Upper lobe of left lung (tissue), 6 donors: Measurements from ENCODE around the gene HTR2B. TPM values are rescaled to one million over a fixed set of nuclear protein-coding genes. Genes with fewer than 3 reads are reported as not detected.

Experiments used
- ATAC-seq, 2 donors: fragments of 200-7000 bp; cut with Tn5 transposase; one replicate each; pipeline ENCODE4 v1.9.1; 2022; ENCODE audit warnings: mild to moderate bottlenecking in 2 of 2, moderate library complexity in 2 of 2; ENCODE audit not compliant: low FRiP score in 2 of 2
- DNase-seq, 2 donors: peaks; one replicate each; pipeline ENCODE4 v3.0.0-alpha.2; 2019 to 2020
- H3K27ac ChIP-seq, 4 donors: fragments of 200-600 bp; sonication (generic); one replicate each; pipeline ENCODE4 v1.5.1; 2016 to 2019
- H3K27me3 ChIP-seq, 4 donors: fragments of 200-600 bp; sonication (generic); one replicate each; pipeline ENCODE4 v1.5.1; 2017 to 2019
- H3K36me3 ChIP-seq, 4 donors: fragments of 200-600 bp; sonication (generic); one replicate each; pipeline ENCODE4 v1.5.1; 2016 to 2019
- H3K4me1 ChIP-seq, 4 donors: fragments of 200-600 bp; sonication (generic); one replicate each; pipeline ENCODE4 v1.5.1; 2018 to 2019
- H3K4me3 ChIP-seq, 4 donors: fragments of 200-600 bp; sonication (generic); one replicate each; pipeline ENCODE4 v1.5.1; 2017 to 2019; ENCODE audit warnings: mild to moderate bottlenecking in 2 of 4, moderate library complexity in 1 of 4
- H3K9me3 ChIP-seq, 4 donors: fragments of 200-600 bp; sonication (generic); one replicate each; pipeline ENCODE4 v1.5.1; 2018 to 2019
- CTCF ChIP-seq, 6 experiments: fragments of 450-650 bp in 4 of 6; fragments of 200-600 bp in 2 of 6; sonication (generic) in 2 of 6; IDR thresholded peaks; one replicate each; pipeline ENCODE4 v1.5.1; 2016 to 2019; ENCODE audit warnings: antibody characterized with exemption in 6 of 6
- EP300 ChIP-seq, 4 donors: sonication (generic); formaldehyde crosslinking; IDR thresholded peaks; one replicate each; pipeline ENCODE4 v1.5.1; 2017; ENCODE audit warnings: antibody characterized with exemption in 4 of 4, control low read depth in 2 of 4
- POLR2A ChIP-seq, 4 donors: fragments of 450-650 bp; IDR thresholded peaks; one replicate each; pipeline ENCODE4 v1.5.1; 2016 to 2017; ENCODE audit warnings: antibody characterized with exemption in 4 of 4, mild to moderate bottlenecking in 2 of 4
- POLR2AphosphoS5 ChIP-seq, 2 donors: sonication (generic); formaldehyde crosslinking; IDR thresholded peaks; one replicate each; pipeline ENCODE4 v1.5.1; 2017; ENCODE audit warnings: antibody characterized with exemption in 2 of 2
- WGBS, 2 donors: methylation state at CpG; one replicate each; pipeline ENCODE4 v1.1.5; 2017 to 2018; 5-methylcytosine and 5-hydroxymethylcytosine counted together
- total RNA-seq, 6 donors: library from RNA; depleted of rRNA in 4 of 6; stranded (reverse); fragments of >200 nt in 4 of 6; gene quantifications; one replicate each; pipeline versions ENCODE4 v1.1.0 to v1.2.1, GENCODE V29; 2016 to 2021
- donor health status: DM: no; HTN: no; CAD: no; lungs with moderate emphysema.
- donor health status: DM: no; HTN: yes; CAD: no; lungs with severe emphysema.

Gene HTR2B
- total RNA-seq, 6 donors from 2014 or later: 0.15 to 1.0 (median 0.37) TPM; not detected in 1

GRCh38 chr2:231065966-231066365 is 58.9 kb downstream of the HTR2B start:
- Histone ChIP-seq H3K4me1 (no peaks in the 10 kb centered on the region), H3K36me3 (peaks cover 19 to 95% (median 58%) of the 10 kb centered on the region in 4 donors), H3K27ac (no peak overlapping the region), H3K9me3 (no peaks in the 10 kb centered on the region), H3K4me3 (no peak overlapping the region), H3K27me3 (no peaks in the 10 kb centered on the region)
- no peak for DNase-seq
- WGBS, 2 donors: 86 to 97% methylated on average over 1 of the region's 1 CpG
- ATAC-seq: no peak
- no peak for TF ChIP-seq CTCF (IDR thresholded peaks at IDR 0.05)
- TF ChIP-seq EP300 (IDR thresholded peaks at IDR 0.05): no peak
- TF ChIP-seq POLR2AphosphoS5 (IDR thresholded peaks at IDR 0.05): no peak
- TF ChIP-seq POLR2A (IDR thresholded peaks at IDR 0.05): no peak

GRCh38 chr2:231063347-231063746 is 61.5 kb downstream of the HTR2B start:
- no peaks in the 10 kb centered on the region for H3K9me3 ChIP-seq
- H3K4me3 ChIP-seq: no peak overlapping the region
- DNase-seq (no peak), ATAC-seq (no peak)
- H3K36me3 ChIP-seq: peaks cover 12 to 69% (median 52%) of the 10 kb centered on the region in 4 donors
- no peak for TF ChIP-seq CTCF (IDR thresholded peaks at IDR 0.05)
- no peak for TF ChIP-seq POLR2A (IDR thresholded peaks at IDR 0.05)
- TF ChIP-seq EP300 (IDR thresholded peaks at IDR 0.05): no peak
- no peak for TF ChIP-seq POLR2AphosphoS5 (IDR thresholded peaks at IDR 0.05)
- H3K4me1 ChIP-seq: peaks cover 10 to 20% (median 15%) of the 10 kb centered on the region in 4 donors
- H3K27me3 ChIP-seq: no peaks in the 10 kb centered on the region
- no peak overlapping the region for H3K27ac ChIP-seq
- 100% methylated on average over 1 of the region's 1 CpG for WGBS, 2 donors

GRCh38 chr2:231062776-231063175 is 62.1 kb downstream of the HTR2B start:
- WGBS, 2 donors: 77 to 82% methylated on average over 3 of the region's 3 CpGs
- ATAC-seq: no peak
- Histone ChIP-seq H3K4me3 (no peak overlapping the region), H3K9me3 (no peaks in the 10 kb centered on the region), H3K27ac (no peak overlapping the region), H3K36me3 (peaks cover 12 to 63% (median 47%) of the 10 kb centered on the region in 4 donors), H3K4me1 (peaks cover 16 to 25% (median 20%) of the 10 kb centered on the region in 4 donors), H3K27me3 (no peaks in the 10 kb centered on the region)
- no peak for DNase-seq
- TF ChIP-seq CTCF (IDR thresholded peaks at IDR 0.05) (no peak), POLR2AphosphoS5 (IDR thresholded peaks at IDR 0.05) (no peak), EP300 (IDR thresholded peaks at IDR 0.05) (no peak), POLR2A (IDR thresholded peaks at IDR 0.05) (no peak)

GRCh38 chr2:231059756-231060155 is 65.1 kb downstream of the HTR2B start:
- WGBS, 2 donors: 81 to 90% methylated on average over 2 of the region's 2 CpGs
- TF ChIP-seq POLR2AphosphoS5 (IDR thresholded peaks at IDR 0.05) (no peak), EP300 (IDR thresholded peaks at IDR 0.05) (no peak), CTCF (IDR thresholded peaks at IDR 0.05) (no peak), POLR2A (IDR thresholded peaks at IDR 0.05) (no peak)
- no peak overlapping the region for H3K27ac ChIP-seq
- DNase-seq: no peak
- H3K27me3 ChIP-seq: no peaks in the 10 kb centered on the region
- H3K4me3 ChIP-seq: no peak overlapping the region
- H3K36me3 ChIP-seq: peaks cover 12 to 35% (median 23%) of the 10 kb centered on the region in 4 donors
- H3K4me1 ChIP-seq: peaks cover 20 to 39% (median 25%) of the 10 kb centered on the region in 4 donors
- no peak for ATAC-seq
- H3K9me3 ChIP-seq: no peaks in the 10 kb centered on the region
